ENCODE results near the gene IL10RB. TPM values are rescaled to one million over a fixed set of nuclear protein-coding genes. Genes with fewer than 3 reads are reported as not detected.

Gene IL10RB
- polyA plus RNA-seq, 1 donor (not counting 4 experiments of a cell fraction or from before 2014, with no cell fraction given): 19.6 TPM

DNA sequence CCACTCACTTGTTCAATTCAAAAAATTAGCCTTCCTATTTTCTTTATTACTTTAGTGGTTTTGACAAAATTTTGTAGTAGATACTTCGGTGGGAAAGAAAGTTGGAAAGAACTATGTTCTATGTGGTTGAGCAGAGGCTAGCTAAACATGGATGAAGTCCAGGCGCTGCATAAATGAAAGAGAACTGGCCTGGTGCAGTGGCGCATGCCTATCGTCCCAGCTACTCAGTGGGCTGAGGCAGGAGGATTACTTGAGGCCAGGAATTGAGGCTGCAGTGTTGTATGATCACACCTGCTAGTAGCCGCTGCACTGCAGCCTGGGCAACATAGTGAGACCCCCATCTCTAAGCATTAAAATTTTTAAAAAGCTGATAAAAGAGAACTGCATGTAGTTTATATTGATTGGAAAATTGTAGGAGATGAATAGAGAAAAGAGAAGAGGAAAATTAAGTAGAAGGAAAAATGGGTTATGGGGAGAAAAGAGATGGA, 79.6 kb downstream of the IL10RB start:
- TF ChIP-seq EZH2 (IDR thresholded peaks at IDR 0.05; ENCODE audit: low read length): no peak
- TF ChIP-seq, protein P1, sequence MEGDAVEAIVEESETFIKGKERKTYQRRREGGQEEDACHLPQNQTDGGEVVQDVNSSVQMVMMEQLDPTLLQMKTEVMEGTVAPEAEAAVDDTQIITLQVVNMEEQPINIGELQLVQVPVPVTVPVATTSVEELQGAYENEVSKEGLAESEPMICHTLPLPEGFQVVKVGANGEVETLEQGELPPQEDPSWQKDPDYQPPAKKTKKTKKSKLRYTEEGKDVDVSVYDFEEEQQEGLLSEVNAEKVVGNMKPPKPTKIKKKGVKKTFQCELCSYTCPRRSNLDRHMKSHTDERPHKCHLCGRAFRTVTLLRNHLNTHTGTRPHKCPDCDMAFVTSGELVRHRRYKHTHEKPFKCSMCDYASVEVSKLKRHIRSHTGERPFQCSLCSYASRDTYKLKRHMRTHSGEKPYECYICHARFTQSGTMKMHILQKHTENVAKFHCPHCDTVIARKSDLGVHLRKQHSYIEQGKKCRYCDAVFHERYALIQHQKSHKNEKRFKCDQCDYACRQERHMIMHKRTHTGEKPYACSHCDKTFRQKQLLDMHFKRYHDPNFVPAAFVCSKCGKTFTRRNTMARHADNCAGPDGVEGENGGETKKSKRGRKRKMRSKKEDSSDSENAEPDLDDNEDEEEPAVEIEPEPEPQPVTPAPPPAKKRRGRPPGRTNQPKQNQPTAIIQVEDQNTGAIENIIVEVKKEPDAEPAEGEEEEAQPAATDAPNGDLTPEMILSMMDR (optimal IDR thresholded peaks at IDR 0.05 in 1 of 3, IDR thresholded peaks at IDR 0.05 in 1 of 3, conservative IDR thresholded peaks at IDR 0.05 in 1 of 3; ENCODE audit: extremely low read depth in 1 of 3, insufficient read depth in 2 of 3, low read length in 3 of 3): no peak

More for the DNA sequence above, 79.6 kb downstream of the IL10RB start:
- H2AFZ ChIP-seq (ENCODE audit: control insufficient read depth, low read length): no peak overlapping the region
- no peaks in the 10 kb centered on the region for H3K9me1 ChIP-seq (ENCODE audit: control insufficient read depth, extremely low read depth, insufficient read depth, low read length)
- H3K4me1 ChIP-seq (ENCODE audit: control insufficient read depth, extremely low read depth, insufficient read depth, low read length): no peaks in the 10 kb centered on the region
- no peak overlapping the region for H3K4me2 ChIP-seq (ENCODE audit: control insufficient read depth, extremely low read depth, insufficient read depth, low read depth, low read length)
- H3K9ac ChIP-seq (ENCODE audit: control insufficient read depth, extremely low read depth, insufficient read depth, low read length): no peak overlapping the region
- no peaks in the 10 kb centered on the region for H4K20me1 ChIP-seq (ENCODE audit: control insufficient read depth, extremely low read depth, insufficient read depth, low read length)
- H3K4me3 ChIP-seq (ENCODE audit: control insufficient read depth in 2 of 3, extremely low read depth in 1 of 3, insufficient read depth in 2 of 3, low read depth in 1 of 3, low read length in 3 of 3): no peak overlapping the region
- H3K9me3 ChIP-seq (ENCODE audit: control insufficient read depth, low read depth, low read length): no peaks in the 10 kb centered on the region
- H3K27ac ChIP-seq (ENCODE audit: control insufficient read depth, insufficient read depth, low read length): no peak overlapping the region
- no peaks in the 10 kb centered on the region for H3K27me3 ChIP-seq (ENCODE audit: control insufficient read depth, extremely low read depth, insufficient read depth, low read length)
- peaks cover 9 to 15% of the 10 kb centered on the region in 2 experiments for H3K36me3 ChIP-seq (ENCODE audit: control insufficient read depth in 2 of 2, extremely low read depth in 1 of 2, insufficient read depth in 2 of 2, low read length in 2 of 2)
- FAIRE-seq (no peak), DNase-seq (ENCODE audit: low read depth, low spot score) (no peak)
- H3K79me2 ChIP-seq (ENCODE audit: control insufficient read depth, insufficient read depth, low read length): no peaks in the 10 kb centered on the region
- dilution Hi-C loops (cut with MboI; ENCODE audit: extremely low pct_ligation_motif_present, low sequenced_read_pairs): no loop called here

Other genes starting within 250 kb of the IL10RB start
- gene OLIG2, start 240.4 kb upstream of the IL10RB start, polyA plus RNA-seq: not detected in 3 replicates
- gene OLIG1, start 196.2 kb upstream of the IL10RB start, polyA plus RNA-seq: not detected in 3 replicates
- gene IFNAR2, start 36.4 kb upstream of the IL10RB start, polyA plus RNA-seq: 14.7 to 23.0 TPM (median 15.7 TPM) in 3 replicates
- gene IFNAR1, start 58.6 kb downstream of the IL10RB start, polyA plus RNA-seq: 7.9 to 18.8 TPM (median 12.6 TPM) in 3 replicates
- 89.5 to 102 TPM (median 94.3 TPM) in 3 replicates for gene IFNGR2, start 137.0 kb downstream of the IL10RB start, polyA plus RNA-seq
- 20.9 to 39.7 TPM (median 25.5 TPM) in 3 replicates for gene TMEM50B, start 213.6 kb downstream of the IL10RB start, polyA plus RNA-seq
- 0.91 to 1.4 TPM (median 1.1 TPM) in 3 replicates for gene DNAJC28, start 225.3 kb downstream of the IL10RB start, polyA plus RNA-seq